Mesendoderm (in vitro differentiated cells): ENCODE data around the gene OLFM1.
"Not testable (repeated sequence)": the region's sequence is repeated elsewhere in the genome, so short reads cannot be mapped to it uniquely, and the experiment has no call there.

Source experiments
- DNase-seq: peaks from one replicate; pipeline ENCODE4 v3.0.0; 2013
- H2AK5ac ChIP-seq: 2 replicates; pipeline ENCODE4 v1.6.1; 2013; ENCODE audit warnings: low read length, inconsistent platforms
- H2BK120ac ChIP-seq: 2 replicates; pipeline ENCODE4 v1.6.1; 2013; ENCODE audit warnings: low read depth, mild to moderate bottlenecking, low read length, moderate library complexity, mixed read lengths
- H2BK15ac ChIP-seq: replicated peaks from 2 replicates; pipeline ENCODE4 v1.6.1; 2013; ENCODE audit warnings: low read depth, mild to moderate bottlenecking, moderate library complexity
- H2BK5ac ChIP-seq: 2 replicates; pipeline ENCODE4 v1.6.1; 2013; ENCODE audit warnings: low read length, inconsistent platforms
- H3K18ac ChIP-seq: 2 replicates; pipeline ENCODE4 v1.6.1; 2013; ENCODE audit warnings: mild to moderate bottlenecking, low read length, mixed read lengths
- H3K23ac ChIP-seq: one replicate; pipeline ENCODE4 v1.6.1; 2013; ENCODE audit warnings: low read length
- H3K27ac ChIP-seq: 2 replicates; pipeline ENCODE4 v1.5.1; 2013; ENCODE audit warnings: low read depth, mild to moderate bottlenecking, inconsistent platforms, low read length, moderate library complexity
- H3K27me3 ChIP-seq: 2 replicates; pipeline ENCODE4 v1.6.1; 2013; ENCODE audit warnings: low read length, control low read depth, mild to moderate bottlenecking, inconsistent platforms; ENCODE audit not compliant: insufficient read depth, poor library complexity
- H3K36me3 ChIP-seq: 2 replicates; pipeline ENCODE4 v1.6.1; 2013; ENCODE audit warnings: low read length, inconsistent platforms; ENCODE audit not compliant: control insufficient read depth, insufficient read depth
- H3K4ac ChIP-seq: one replicate; pipeline ENCODE4 v1.6.1; 2013; ENCODE audit warnings: low read depth, mild to moderate bottlenecking, low read length, moderate library complexity
- H3K4me1 ChIP-seq: 2 replicates; pipeline ENCODE4 v1.6.1; 2013; ENCODE audit warnings: low read depth, low read length, inconsistent platforms; ENCODE audit not compliant: control insufficient read depth
- H3K4me2 ChIP-seq: 2 replicates; pipeline ENCODE4 v1.6.1; 2013; ENCODE audit warnings: low read length
- H3K4me3 ChIP-seq: 2 replicates; pipeline ENCODE4 v1.5.1; 2013; ENCODE audit warnings: mild to moderate bottlenecking, low read length
- H3K56ac ChIP-seq: one replicate; pipeline ENCODE4 v1.6.1; 2013; ENCODE audit warnings: low read length
- H3K79me1 ChIP-seq: 2 replicates; pipeline ENCODE4 v1.6.1; 2013; ENCODE audit warnings: low read length, inconsistent platforms
- H3K79me2 ChIP-seq: 2 replicates; pipeline ENCODE4 v1.6.1; 2013; ENCODE audit warnings: mild to moderate bottlenecking, low read length; ENCODE audit not compliant: control insufficient read depth, insufficient read depth
- H3K9ac ChIP-seq: 2 replicates; pipeline ENCODE4 v1.6.1; 2013; ENCODE audit warnings: low read length, inconsistent platforms
- H4K5ac ChIP-seq: one replicate; pipeline ENCODE4 v1.6.1; 2013; ENCODE audit warnings: low read length
- H4K8ac ChIP-seq: one replicate; pipeline ENCODE4 v1.6.1; 2013; ENCODE audit warnings: low read depth, mild to moderate bottlenecking, control low read depth, low read length, moderate library complexity
- WGBS: extraction: QIAGEN DNeasy Blood & Tissue Kit; methylation state at CpG from one replicate; pipeline ENCODE4 v1.1.7; 2013; ENCODE audit warnings: low lambda C conversion rate, missing lambda C conversion rate; ENCODE audit not compliant: insufficient coverage; ENCODE audit errors: extremely low coverage; 5-methylcytosine and 5-hydroxymethylcytosine counted together

Gene OLFM1

DNA sequence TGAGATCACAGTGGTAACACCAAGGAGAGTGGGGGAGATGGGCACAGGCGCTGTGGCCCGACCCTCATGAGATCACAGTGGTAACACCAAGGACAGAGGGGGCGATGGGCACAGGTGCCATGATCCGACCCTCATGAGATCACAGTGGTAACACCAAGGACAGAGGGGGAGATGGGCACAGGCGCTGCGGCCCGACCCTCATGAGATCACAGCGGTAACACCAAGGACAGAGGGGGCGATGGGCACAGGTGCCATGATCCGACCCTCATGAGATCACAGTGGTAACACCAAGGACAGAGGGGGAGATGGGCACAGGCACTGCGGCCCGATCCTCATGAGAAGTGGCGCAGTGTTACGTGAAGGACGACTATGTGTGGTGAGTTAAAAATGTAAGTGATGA is 75.1 kb downstream of the OLFM1 start:
- not testable (repeated sequence) for H3K9ac ChIP-seq, DNase-seq, H3K23ac ChIP-seq, H4K5ac ChIP-seq, H3K4ac ChIP-seq, H3K4me2 ChIP-seq, H3K79me1 ChIP-seq, H3K27me3 ChIP-seq, H3K79me2 ChIP-seq, H3K56ac ChIP-seq, H3K4me1 ChIP-seq, H3K27ac ChIP-seq, H4K8ac ChIP-seq, H2BK5ac ChIP-seq, H3K4me3 ChIP-seq, H3K18ac ChIP-seq, H3K36me3 ChIP-seq, H2BK15ac ChIP-seq, H2AK5ac ChIP-seq, H2BK120ac ChIP-seq
- WGBS: no CpG with 5 or more reads among the region's 15 CpGs

GRCh38 chr9:135163023-135163780 is 75.7 kb downstream of the OLFM1 start:
- no peaks in the 10 kb centered on the region for H3K36me3 ChIP-seq
- H3K23ac ChIP-seq: no peak overlapping the region
- no CpG with 5 or more reads among the region's 11 CpGs for WGBS
- H3K9ac ChIP-seq: no peak overlapping the region
- no peak overlapping the region for H3K27ac ChIP-seq
- no peak overlapping the region for H2BK15ac ChIP-seq
- H2AK5ac ChIP-seq: no peak overlapping the region
- no peak overlapping the region for H3K4me2 ChIP-seq
- H3K79me2 ChIP-seq: no peaks in the 10 kb centered on the region
- H4K8ac ChIP-seq: no peak overlapping the region
- H3K4ac ChIP-seq: no peak overlapping the region
- no peak overlapping the region for H3K18ac ChIP-seq
- DNase-seq: no peak
- peaks cover 10% of the 10 kb centered on the region for H3K4me1 ChIP-seq
- H2BK120ac ChIP-seq: no peak overlapping the region
- no peak overlapping the region for H3K56ac ChIP-seq
- H3K4me3 ChIP-seq: no peak overlapping the region
- no peak overlapping the region for H2BK5ac ChIP-seq
- no peaks in the 10 kb centered on the region for H3K27me3 ChIP-seq
- no peak overlapping the region for H4K5ac ChIP-seq
- H3K79me1 ChIP-seq: no peaks in the 10 kb centered on the region

DNA sequence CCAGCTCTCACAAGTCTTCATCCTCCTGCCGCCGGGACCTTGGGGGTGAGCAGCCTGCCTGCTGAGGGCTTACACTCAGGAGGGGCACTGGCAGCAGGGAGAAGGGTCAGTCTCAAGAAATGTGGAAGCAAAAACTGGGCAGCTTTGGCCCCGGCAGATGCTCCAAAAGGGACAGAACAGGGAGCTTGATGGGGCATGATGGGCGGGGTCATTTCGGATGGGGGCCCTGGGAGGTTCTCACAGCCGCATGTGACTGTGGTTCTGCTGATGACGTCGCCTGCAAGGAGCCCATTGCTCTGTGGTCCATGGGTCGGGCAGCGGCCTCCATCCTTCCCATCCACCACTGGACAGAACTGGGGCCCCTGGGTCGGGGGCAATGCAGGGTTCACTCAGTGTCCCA is 76.6 kb downstream of the OLFM1 start:
- Histone ChIP-seq H2BK120ac (no peak overlapping the region), H4K5ac (no peak overlapping the region), H3K4ac (no peak overlapping the region), H4K8ac (no peak overlapping the region), H3K36me3 (no peaks in the 10 kb centered on the region), H2BK5ac (no peak overlapping the region), H2AK5ac (no peak overlapping the region), H3K27me3 (no peaks in the 10 kb centered on the region), H3K18ac (no peak overlapping the region), H3K56ac (no peak overlapping the region), H3K4me1 (peaks cover 10% of the 10 kb centered on the region), H3K27ac (no peak overlapping the region), H3K4me3 (no peak overlapping the region), H2BK15ac (no peak overlapping the region), H3K4me2 (no peak overlapping the region), H3K9ac (no peak overlapping the region), H3K79me1 (no peaks in the 10 kb centered on the region), H3K79me2 (no peaks in the 10 kb centered on the region), H3K23ac (no peak overlapping the region)
- DNase-seq: no peak
- no CpG with 5 or more reads among the region's 11 CpGs for WGBS

- no peaks in the 10 kb centered on the region for H3K79me1 ChIP-seq
- no peak overlapping the region for H3K4me2 ChIP-seq
- DNase-seq: no peak
- no peak overlapping the region for H2BK120ac ChIP-seq
- peak overlapping the region; percentile 5 for H3K4ac ChIP-seq
- H3K79me2 ChIP-seq: no peaks in the 10 kb centered on the region
- no peak overlapping the region for H3K23ac ChIP-seq
- peak overlapping the region; percentile 28 for H2BK5ac ChIP-seq
- no CpG with 5 or more reads among the region's 18 CpGs for WGBS
- H3K4me3 ChIP-seq: no peak overlapping the region
- peaks cover 10% of the 10 kb centered on the region for H3K4me1 ChIP-seq
- H3K36me3 ChIP-seq: no peaks in the 10 kb centered on the region
- no peak overlapping the region for H2BK15ac ChIP-seq
- H3K18ac ChIP-seq: peak overlapping the region; percentile 60
- H2AK5ac ChIP-seq: no peak overlapping the region
- no peak overlapping the region for H3K9ac ChIP-seq
- no peak overlapping the region for H4K5ac ChIP-seq
- H3K27me3 ChIP-seq: no peaks in the 10 kb centered on the region
- peak overlapping the region; percentile 1 for H3K56ac ChIP-seq
- H3K27ac ChIP-seq: no peak overlapping the region
- no peak overlapping the region for H4K8ac ChIP-seq
Measured at GRCh38 chr9:135165003-135165711, 77.7 kb downstream of the OLFM1 start.

GRCh38 chr9:135165756-135166519 is 78.5 kb downstream of the OLFM1 start:
- Histone ChIP-seq H4K8ac (no peak overlapping the region), H2BK15ac (no peak overlapping the region), H3K18ac (peak overlapping the region; percentile 60), H3K27me3 (no peaks in the 10 kb centered on the region), H3K4me1 (peaks cover 10% of the 10 kb centered on the region), H3K4ac (peak overlapping the region; percentile 28), H2BK120ac (no peak overlapping the region), H3K27ac (peak overlapping the region; percentile 12), H3K79me1 (no peaks in the 10 kb centered on the region), H3K4me3 (no peak overlapping the region), H4K5ac (no peak overlapping the region), H3K9ac (no peak overlapping the region), H3K36me3 (no peaks in the 10 kb centered on the region), H3K23ac (no peak overlapping the region), H3K56ac (peak overlapping the region; percentile 68), H2BK5ac (peak overlapping the region; percentile 87), H3K4me2 (no peak overlapping the region), H2AK5ac (peak overlapping the region; percentile 59), H3K79me2 (no peaks in the 10 kb centered on the region)
- no CpG with 5 or more reads among the region's 25 CpGs for WGBS
- DNase-seq: peak; percentile 60
